Pancreas (tissue), 10 donors: ENCODE results near the gene CCT5. TPM values are rescaled to one million over a fixed set of nuclear protein-coding genes. Genes with fewer than 3 reads are reported as not detected.
A peak's percentile ranks its signal among the peaks of the same experiment; 100 is the strongest.

Experiments used
- ATAC-seq, 4 donors: fragments of 200-7000 bp; cut with Tn5 transposase; one replicate each; pipeline versions ENCODE4 v1.8.0 to v1.9.1; 2020; ENCODE audit warnings: mild to moderate bottlenecking in 4 of 4, moderate library complexity in 4 of 4
- DNase-seq, 6 donors: peaks; one replicate each; pipeline ENCODE4 v3.0.0-alpha.2; 2020
- FAIRE-seq: peaks from 2 replicates; lab custom pipeline; 2012; peaks lifted over from hg19 to GRCh38; lab: Jason Lieb, UNC
- H3K27ac ChIP-seq, 4 donors: fragments of 200-600 bp; sonication (generic); 1 replicate in 3 of 4; 2 replicates in 1 of 4; pipeline versions ENCODE4 v1.5.0 to v1.8.0; 2020
- H3K27me3 ChIP-seq, 4 donors: fragments of 200-600 bp; one replicate each; pipeline ENCODE4 v1.8.0; 2021
- H3K36me3 ChIP-seq, 3 donors: fragments of 200-600 bp; sonication (generic) in 1 of 3; one replicate each; pipeline versions ENCODE4 v1.5.0 to v1.8.0; 2020 to 2021
- H3K4me1 ChIP-seq, 3 donors: fragments of 200-600 bp; one replicate each; pipeline ENCODE4 v1.8.0; 2021
- H3K4me3 ChIP-seq, 4 donors: fragments of 200-600 bp; sonication (generic) in 2 of 4; one replicate each; pipeline versions ENCODE4 v1.5.0 to v1.8.0; 2020 to 2021
- H3K9me3 ChIP-seq, 4 donors: fragments of 200-600 bp; one replicate each; pipeline ENCODE4 v1.8.0; 2021
- WGBS, 2 donors: extraction: QIAGEN DNeasy Blood & Tissue Kit; methylation state at CpG; one replicate each; pipeline ENCODE4 v1.1.7; 2013; 5-methylcytosine and 5-hydroxymethylcytosine counted together
- intact Hi-C, 3 donors: fragments of 100-400 bp; cut with DNase I; formaldehyde crosslinking; loops; one replicate each; pipeline versions ENCODE4 v1.11.1 to v1.14.2; 2022
- polyA plus RNA-seq, 2 donors: library from polyadenylated mRNA; stranded (reverse); fragments of 200-250 nt; gene quantifications; one replicate each; pipeline ENCODE4 v1.2.3, GENCODE V29; 2013
- total RNA-seq, 6 donors: library from RNA; stranded (reverse); fragmentation: NEBNext Ultra II Directional in 4 of 6; extraction: Animal tissue kit (Norgen Biotek cat#: 25700) in 4 of 6; gene quantifications; one replicate each; pipeline versions ENCODE4 v1.2.1 to v1.2.4, GENCODE V29; 2021 to 2023
- TF ChIP-seq, protein P1 (sequence below), 4 donors: fragments of 200-600 bp; sonication (generic) in 3 of 4; IDR thresholded peaks; one replicate each; pipeline versions ENCODE4 v1.5.0 to v1.8.0; 2021; ENCODE audit warnings: antibody characterized with exemption in 4 of 4
- donor health status: healthy with polysubstance abuse.
- donor health status: DM: no; HTN: no; CAD: no; lungs with moderate emphysema.
- donor health status: DM: no; HTN: no; CAD: no.
- donor health status: control.
- donor health status: control.
- donor health status: Bipolar disorder and iron deficiency.
- donor health status: DM: yes; HTN: yes; CAD: no.
- donor health status: DM: no; HTN: no; CAD: no.
- donor health status: DM: no; HTN: no; CAD: no.
- donor health status: DM: yes; HTN: yes; CAD: no.

Gene CCT5
- total and polyA plus RNA-seq, 8 donors, result 33.7 to 75.6 (median 60.0) TPM

DNA sequence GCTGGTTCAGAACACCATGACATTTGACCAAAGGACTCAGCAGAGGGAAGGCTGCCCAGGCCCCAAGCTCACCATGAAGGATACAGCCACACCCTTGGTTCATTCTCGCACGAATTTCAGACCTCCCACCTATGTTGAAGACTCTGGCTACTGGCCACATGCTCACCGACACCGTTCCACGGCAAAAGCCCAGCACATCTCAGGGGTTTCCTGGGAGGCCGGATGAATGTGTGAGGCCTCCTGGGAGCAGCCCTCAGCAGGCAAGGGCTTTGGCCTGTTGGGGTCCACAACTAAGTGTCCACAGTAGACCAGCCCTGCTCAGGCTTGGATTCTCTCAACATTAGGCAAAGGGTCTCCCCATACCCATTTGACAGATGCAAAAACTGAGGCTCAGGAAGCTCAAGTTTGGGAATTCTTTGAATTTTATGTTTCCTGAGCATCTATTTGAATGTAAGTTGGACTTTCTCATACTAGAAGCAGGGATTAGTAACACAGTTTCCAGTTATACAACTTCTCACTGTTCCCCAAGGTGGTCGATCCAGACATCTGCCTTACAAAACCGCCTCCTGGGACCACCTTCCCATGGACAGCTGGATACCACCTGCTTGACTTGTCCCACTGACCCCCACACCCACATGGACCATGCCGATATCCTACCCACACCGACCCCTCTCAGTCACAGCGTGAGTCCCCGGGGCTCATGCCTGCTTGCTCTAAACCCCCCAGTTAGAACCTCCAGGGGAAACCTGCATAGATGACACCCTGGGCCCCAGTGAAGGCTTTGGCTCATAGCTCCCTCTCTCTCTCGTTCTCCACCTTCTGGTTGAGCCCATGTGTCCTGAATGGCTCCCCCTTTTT is 27.9 kb downstream of the CCT5 start:
- H3K4me1 ChIP-seq, result peaks cover 0 to 8% (median 0%) of the 10 kb centered on the region in 3 donors
- no peak for DNase-seq
- no peaks in the 10 kb centered on the region for H3K9me3 ChIP-seq
- peak overlapping the region in 1 of 4 donors; percentile 38 for H3K27ac ChIP-seq
- no peak for FAIRE-seq
- no peak for ATAC-seq
- intact Hi-C loops, result no loop called here
- 96 to 97% methylated on average over 13 of the region's 13 CpGs for WGBS, 2 donors
- H3K4me3 ChIP-seq, result no peak overlapping the region
- H3K36me3 ChIP-seq, result no peaks in the 10 kb centered on the region
- no peaks in the 10 kb centered on the region for H3K27me3 ChIP-seq
- TF ChIP-seq, protein P1, sequence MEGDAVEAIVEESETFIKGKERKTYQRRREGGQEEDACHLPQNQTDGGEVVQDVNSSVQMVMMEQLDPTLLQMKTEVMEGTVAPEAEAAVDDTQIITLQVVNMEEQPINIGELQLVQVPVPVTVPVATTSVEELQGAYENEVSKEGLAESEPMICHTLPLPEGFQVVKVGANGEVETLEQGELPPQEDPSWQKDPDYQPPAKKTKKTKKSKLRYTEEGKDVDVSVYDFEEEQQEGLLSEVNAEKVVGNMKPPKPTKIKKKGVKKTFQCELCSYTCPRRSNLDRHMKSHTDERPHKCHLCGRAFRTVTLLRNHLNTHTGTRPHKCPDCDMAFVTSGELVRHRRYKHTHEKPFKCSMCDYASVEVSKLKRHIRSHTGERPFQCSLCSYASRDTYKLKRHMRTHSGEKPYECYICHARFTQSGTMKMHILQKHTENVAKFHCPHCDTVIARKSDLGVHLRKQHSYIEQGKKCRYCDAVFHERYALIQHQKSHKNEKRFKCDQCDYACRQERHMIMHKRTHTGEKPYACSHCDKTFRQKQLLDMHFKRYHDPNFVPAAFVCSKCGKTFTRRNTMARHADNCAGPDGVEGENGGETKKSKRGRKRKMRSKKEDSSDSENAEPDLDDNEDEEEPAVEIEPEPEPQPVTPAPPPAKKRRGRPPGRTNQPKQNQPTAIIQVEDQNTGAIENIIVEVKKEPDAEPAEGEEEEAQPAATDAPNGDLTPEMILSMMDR (IDR thresholded peaks at IDR 0.05), result no peak

DNA sequence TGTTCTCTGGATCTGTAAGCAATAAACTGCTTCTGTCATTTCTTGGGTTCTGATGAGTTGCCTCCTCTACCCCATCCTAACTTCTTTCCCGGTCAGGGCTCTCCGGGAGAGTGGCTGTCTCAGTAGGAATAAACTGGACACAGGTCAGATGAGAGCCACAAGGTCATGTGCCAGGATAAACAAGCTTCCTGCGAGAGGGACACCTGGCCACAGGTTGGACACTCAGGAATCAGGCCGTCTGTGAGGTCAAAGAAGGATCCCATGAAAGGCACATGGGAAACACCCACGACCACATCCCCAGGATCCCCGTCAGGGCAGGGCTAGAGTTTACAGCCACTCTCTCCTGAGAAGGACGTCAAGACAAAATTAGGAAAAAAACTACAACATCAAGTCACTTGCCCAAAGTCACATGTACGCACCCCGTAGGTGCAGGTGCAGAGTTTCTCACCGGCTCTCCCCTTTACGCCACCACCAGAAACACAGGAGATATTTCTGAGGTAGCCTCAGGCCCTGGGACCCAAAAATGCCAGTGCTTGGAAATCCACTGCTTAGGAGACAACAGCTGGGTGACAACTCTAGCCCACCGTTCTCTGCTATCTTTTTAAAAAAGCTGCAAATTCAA is 28.7 kb downstream of the CCT5 start:
- intact Hi-C loops, result no loop called here
- no peaks in the 10 kb centered on the region for H3K9me3 ChIP-seq
- no peak overlapping the region for H3K4me3 ChIP-seq
- peak overlapping the region in 3 of 4 donors; percentile 16 to 38 (median 17) for H3K27ac ChIP-seq
- TF ChIP-seq, protein P1 (IDR thresholded peaks at IDR 0.05), result no peak
- WGBS, 2 donors, result 43% methylated on average over 12 of the region's 12 CpGs
- ATAC-seq (peak; percentile 62 to 85 (median 75)), DNase-seq (peak in 2 of 6 donors; percentile 41 to 46), FAIRE-seq (no peak)
- H3K4me1 ChIP-seq, result peaks cover 0 to 8% (median 0%) of the 10 kb centered on the region in 3 donors
- no peaks in the 10 kb centered on the region for H3K27me3 ChIP-seq
- H3K36me3 ChIP-seq, result no peaks in the 10 kb centered on the region

DNA sequence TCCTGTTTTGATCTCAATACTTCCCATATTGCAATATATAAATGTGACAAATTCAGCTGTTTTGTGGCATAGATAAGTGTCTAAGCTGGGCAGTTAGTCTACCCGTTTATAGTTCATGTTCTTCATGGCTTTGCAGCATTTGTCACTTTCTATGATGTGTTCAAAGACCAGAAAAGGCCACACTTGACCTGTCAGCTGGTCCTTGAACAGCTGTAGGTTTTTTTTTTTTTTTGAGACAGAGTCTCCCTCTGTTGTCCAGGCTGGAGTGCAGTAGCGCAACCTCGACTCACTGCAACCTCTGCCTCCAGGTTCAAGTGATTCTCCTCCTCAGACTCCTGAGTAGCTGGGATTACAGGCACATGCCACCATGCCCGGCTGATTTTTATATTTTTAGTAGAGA is 29.2 kb downstream of the CCT5 start:
- H3K27ac ChIP-seq, result peak overlapping the region in 2 of 4 donors; percentile 17 to 38
- 83 to 85% methylated on average over 4 of the region's 4 CpGs for WGBS, 2 donors
- H3K36me3 ChIP-seq, result no peaks in the 10 kb centered on the region
- TF ChIP-seq, protein P1 (IDR thresholded peaks at IDR 0.05), result no peak
- H3K4me3 ChIP-seq, result no peak overlapping the region
- ATAC-seq, result peak in 1 of 4 donors; percentile 4
- no peak for DNase-seq
- H3K4me1 ChIP-seq, result peaks cover 0 to 8% (median 0%) of the 10 kb centered on the region in 3 donors
- H3K27me3 ChIP-seq, result no peaks in the 10 kb centered on the region
- no peak for FAIRE-seq
- intact Hi-C loops, result no loop called here
- H3K9me3 ChIP-seq, result no peaks in the 10 kb centered on the region

DNA sequence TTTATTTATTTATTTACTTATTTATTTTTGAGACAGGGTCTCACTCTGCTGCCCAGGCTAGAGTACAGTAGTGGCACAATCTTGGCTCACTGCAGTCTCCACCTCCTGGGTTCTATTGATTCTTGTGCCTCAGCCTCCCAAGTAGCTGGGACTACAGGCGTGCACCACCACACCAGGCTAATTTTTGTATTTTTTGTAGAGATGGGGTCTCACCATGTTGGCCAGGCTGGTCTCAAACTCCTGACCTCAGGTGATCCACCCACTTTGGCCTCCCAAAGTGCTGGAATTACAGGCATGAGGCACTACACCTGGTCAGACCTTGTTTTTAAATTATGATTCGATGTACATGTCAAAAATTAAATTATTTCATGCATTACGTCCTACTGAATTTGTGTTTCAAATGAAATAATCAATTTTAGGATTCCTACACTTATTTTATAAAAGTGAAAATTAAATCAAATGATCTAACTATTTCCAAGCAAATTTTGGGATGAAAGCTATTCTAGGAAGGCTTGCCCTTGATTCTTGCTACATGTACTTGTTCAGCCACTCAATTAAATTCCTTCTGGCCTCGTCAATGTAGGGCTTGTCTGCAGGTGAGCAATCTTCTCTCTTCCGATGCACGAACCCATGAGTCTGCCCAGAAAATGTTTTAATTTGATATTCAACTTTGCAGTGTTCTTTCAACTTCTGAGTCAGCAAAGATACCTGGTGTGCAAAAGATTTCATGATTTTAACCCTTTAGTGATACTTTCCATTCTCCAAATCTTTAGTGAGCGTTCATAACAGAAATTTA is 30.0 kb downstream of the CCT5 start:
- intact Hi-C loops, result loop anchor here in 2 of 3 donors (5.0 to 10.0 kb wide), 3 partner anchors 85 to 352 kb away; no protein-coding TSS in a partner anchor
- Histone ChIP-seq H3K36me3 (no peaks in the 10 kb centered on the region), H3K27ac (no peak overlapping the region), H3K9me3 (no peaks in the 10 kb centered on the region), H3K4me1 (peaks cover 0 to 8% (median 0%) of the 10 kb centered on the region in 3 donors), H3K27me3 (no peaks in the 10 kb centered on the region), H3K4me3 (no peak overlapping the region)
- TF ChIP-seq, protein P1 (IDR thresholded peaks at IDR 0.05), result no peak
- DNase-seq, result no peak
- ATAC-seq, result no peak
- FAIRE-seq, result no peak
- 77 to 83% methylated on average over 7 of the region's 7 CpGs for WGBS, 2 donors
